ENCODE results near the gene UBIAD1.

The UBIAD1 gene

GRCh38 chr1:11321656-11322491, 48.9 kb downstream of the UBIAD1 start:
- ChIA-PET POLR2A (no interaction called here), CTCF (interaction anchor here (1.0 to 1.4 kb wide), 2 partner anchors 9 to 323 kb away, joined by 3 to 4 read pairs; no protein-coding TSS in a partner anchor)
- H3K4me3 ChIP-seq (ENCODE audit: low read depth, low read length), result no peak overlapping the region
- DNase-seq (ENCODE audit: low read depth, low spot score), result no peak
- TF ChIP-seq, protein P1, sequence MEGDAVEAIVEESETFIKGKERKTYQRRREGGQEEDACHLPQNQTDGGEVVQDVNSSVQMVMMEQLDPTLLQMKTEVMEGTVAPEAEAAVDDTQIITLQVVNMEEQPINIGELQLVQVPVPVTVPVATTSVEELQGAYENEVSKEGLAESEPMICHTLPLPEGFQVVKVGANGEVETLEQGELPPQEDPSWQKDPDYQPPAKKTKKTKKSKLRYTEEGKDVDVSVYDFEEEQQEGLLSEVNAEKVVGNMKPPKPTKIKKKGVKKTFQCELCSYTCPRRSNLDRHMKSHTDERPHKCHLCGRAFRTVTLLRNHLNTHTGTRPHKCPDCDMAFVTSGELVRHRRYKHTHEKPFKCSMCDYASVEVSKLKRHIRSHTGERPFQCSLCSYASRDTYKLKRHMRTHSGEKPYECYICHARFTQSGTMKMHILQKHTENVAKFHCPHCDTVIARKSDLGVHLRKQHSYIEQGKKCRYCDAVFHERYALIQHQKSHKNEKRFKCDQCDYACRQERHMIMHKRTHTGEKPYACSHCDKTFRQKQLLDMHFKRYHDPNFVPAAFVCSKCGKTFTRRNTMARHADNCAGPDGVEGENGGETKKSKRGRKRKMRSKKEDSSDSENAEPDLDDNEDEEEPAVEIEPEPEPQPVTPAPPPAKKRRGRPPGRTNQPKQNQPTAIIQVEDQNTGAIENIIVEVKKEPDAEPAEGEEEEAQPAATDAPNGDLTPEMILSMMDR (IDR thresholded peaks at IDR 0.05; ENCODE audit: insufficient read depth, low read length, missing control alignments), result no peak

DNA sequence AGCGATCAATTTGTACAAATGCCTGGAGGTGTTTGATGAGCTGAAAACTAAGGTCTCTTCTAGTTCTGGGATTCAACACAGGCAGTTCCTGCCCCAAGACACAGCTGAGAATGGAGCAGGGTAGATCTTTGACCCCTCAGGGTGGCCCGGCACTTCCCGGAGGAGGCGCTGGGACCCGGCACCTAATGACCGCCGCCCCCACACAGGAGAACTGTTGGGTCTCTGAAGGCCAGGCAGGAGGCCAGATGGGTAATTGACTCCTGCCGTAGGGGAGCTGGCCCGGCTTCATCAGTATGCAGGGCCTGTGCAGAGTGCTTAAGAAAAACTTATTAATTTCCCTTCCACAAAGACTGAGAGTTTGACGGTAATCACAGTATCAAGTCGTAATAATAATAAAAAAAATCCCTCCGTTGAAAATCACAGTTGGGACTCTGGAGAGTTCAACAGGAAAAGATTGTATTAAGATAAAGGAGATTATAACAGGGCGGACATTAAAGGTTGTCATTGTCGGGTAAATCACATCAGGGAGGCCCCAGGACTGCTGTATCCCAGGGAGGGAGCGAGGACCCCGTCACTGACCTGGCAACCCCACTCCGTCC, 51.7 kb downstream of the UBIAD1 start:
- TF ChIP-seq, protein P1 (IDR thresholded peaks at IDR 0.05; ENCODE audit: insufficient read depth, low read length, missing control alignments), result no peak
- H3K4me3 ChIP-seq (ENCODE audit: low read depth, low read length), result no peak overlapping the region
- ChIA-PET CTCF (no interaction called here), POLR2A (no interaction called here)
- no peak for DNase-seq (ENCODE audit: low read depth, low spot score)

DNA sequence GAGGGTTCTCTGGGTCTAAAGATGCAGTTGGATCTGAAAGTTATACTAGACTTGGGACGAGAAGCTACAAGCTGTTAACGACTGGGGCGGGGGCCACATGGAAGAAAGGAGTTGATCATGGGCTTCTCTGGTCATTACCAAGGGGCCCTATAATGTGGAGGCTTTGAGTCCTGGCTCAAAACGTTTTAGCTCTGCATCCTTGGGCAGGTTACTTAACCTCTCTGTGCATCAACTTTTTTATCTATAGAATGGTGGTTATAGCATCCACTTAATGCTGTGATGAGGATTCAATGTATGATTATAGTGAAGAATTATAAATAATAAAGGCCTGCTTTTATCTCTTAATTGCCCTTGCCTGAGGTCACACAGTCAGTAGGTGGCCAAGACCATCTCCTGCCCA, 53.1 kb downstream of the UBIAD1 start:
- ChIA-PET POLR2A (no interaction called here), CTCF (no interaction called here)
- TF ChIP-seq, protein P1 (IDR thresholded peaks at IDR 0.05; ENCODE audit: insufficient read depth, low read length, missing control alignments), result no peak
- no peak for DNase-seq (ENCODE audit: low read depth, low spot score)
- no peak overlapping the region for H3K4me3 ChIP-seq (ENCODE audit: low read depth, low read length)

DNA sequence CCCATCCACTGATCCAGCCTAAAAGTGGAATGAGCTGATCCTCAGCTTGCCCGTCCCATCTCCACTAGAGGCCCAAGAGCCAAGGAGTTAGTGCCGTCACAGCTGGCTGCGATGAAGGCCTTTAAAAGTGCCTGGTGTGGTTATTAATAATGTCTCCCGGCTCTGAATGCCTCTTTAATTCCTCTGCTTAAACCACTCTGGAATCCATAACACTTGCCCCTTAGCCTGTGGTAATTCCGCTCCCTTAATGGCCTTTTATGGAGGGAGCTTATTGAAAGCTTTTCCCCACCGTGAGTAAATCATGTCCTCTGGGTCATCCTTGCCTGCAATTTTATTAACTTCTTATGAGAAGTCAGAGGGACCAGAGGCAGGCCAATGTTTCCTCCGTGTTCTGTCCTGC, 55.4 kb downstream of the UBIAD1 start:
- no peak overlapping the region for H3K4me3 ChIP-seq (ENCODE audit: low read depth, low read length)
- ChIA-PET POLR2A (no interaction called here), CTCF (interaction anchor here (1.1 to 2.8 kb wide), 2 partner anchors 9 to 87 kb away, joined by 3 to 7 read pairs; no protein-coding TSS in a partner anchor)
- no peak for DNase-seq (ENCODE audit: low read depth, low spot score)
- TF ChIP-seq, protein P1 (IDR thresholded peaks at IDR 0.05; ENCODE audit: insufficient read depth, low read length, missing control alignments), result no peak

DNA sequence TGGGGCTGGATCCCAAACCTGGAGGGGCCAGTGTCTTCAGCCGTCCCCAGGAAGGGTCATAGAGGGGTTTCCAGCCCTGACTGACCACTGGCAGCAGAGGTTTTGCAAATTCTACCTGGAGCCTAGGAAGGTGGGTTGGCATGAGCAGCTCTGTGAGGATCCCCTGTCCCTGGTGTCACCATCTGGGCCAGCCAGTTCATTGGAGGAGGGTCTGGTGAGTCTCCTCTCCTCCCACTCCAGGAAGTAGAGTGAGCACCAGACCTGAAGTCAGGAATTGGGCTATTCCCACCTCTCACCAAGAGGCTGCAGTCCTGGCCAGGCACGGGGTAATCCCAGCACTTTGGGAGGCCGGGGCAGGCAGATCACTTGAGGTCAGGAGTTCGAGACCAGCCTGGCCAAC, 57.4 kb downstream of the UBIAD1 start:
- ChIA-PET CTCF (interaction anchor here (2.8 kb wide), 1 partner anchor 10 kb away, joined by 7 read pairs; no protein-coding TSS in a partner anchor), POLR2A (interaction anchor here (0.7 kb wide), 1 partner anchor 85 kb away, joined by 3 read pairs; no protein-coding TSS in a partner anchor)
- TF ChIP-seq, protein P1 (IDR thresholded peaks at IDR 0.05; ENCODE audit: insufficient read depth, low read length, missing control alignments), result no peak
- no peak for DNase-seq (ENCODE audit: low read depth, low spot score)
- H3K4me3 ChIP-seq (ENCODE audit: low read depth, low read length), result no peak overlapping the region

All from AG04449 (cell line).